NCI-H446 treated with DMSO at 0.1 percent for 48 hours (cell line): ENCODE results near the gene CDH22.

ENCODE experiments used
- DNase-seq: peaks from one replicate; lab custom pipeline; 2025; lab: John Stamatoyannopoulos, UW

Gene CDH22, protein sequence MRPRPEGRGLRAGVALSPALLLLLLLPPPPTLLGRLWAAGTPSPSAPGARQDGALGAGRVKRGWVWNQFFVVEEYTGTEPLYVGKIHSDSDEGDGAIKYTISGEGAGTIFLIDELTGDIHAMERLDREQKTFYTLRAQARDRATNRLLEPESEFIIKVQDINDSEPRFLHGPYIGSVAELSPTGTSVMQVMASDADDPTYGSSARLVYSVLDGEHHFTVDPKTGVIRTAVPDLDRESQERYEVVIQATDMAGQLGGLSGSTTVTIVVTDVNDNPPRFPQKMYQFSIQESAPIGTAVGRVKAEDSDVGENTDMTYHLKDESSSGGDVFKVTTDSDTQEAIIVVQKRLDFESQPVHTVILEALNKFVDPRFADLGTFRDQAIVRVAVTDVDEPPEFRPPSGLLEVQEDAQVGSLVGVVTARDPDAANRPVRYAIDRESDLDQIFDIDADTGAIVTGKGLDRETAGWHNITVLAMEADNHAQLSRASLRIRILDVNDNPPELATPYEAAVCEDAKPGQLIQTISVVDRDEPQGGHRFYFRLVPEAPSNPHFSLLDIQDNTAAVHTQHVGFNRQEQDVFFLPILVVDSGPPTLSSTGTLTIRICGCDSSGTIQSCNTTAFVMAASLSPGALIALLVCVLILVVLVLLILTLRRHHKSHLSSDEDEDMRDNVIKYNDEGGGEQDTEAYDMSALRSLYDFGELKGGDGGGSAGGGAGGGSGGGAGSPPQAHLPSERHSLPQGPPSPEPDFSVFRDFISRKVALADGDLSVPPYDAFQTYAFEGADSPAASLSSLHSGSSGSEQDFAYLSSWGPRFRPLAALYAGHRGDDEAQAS

GRCh38 chr20:46308258-46309157 lies at the start of gene CDH22:
Gene CDH22, minus strand, starts transcription at chr20:46308498. Its CDS starts 57,204 bp downstream, at chr20:46251294.
- DNase-seq: no peak

GRCh38 chr20:46357030-46357514 lies 48.8 kb upstream of the CDH22 start:
- no peak for DNase-seq

DNA sequence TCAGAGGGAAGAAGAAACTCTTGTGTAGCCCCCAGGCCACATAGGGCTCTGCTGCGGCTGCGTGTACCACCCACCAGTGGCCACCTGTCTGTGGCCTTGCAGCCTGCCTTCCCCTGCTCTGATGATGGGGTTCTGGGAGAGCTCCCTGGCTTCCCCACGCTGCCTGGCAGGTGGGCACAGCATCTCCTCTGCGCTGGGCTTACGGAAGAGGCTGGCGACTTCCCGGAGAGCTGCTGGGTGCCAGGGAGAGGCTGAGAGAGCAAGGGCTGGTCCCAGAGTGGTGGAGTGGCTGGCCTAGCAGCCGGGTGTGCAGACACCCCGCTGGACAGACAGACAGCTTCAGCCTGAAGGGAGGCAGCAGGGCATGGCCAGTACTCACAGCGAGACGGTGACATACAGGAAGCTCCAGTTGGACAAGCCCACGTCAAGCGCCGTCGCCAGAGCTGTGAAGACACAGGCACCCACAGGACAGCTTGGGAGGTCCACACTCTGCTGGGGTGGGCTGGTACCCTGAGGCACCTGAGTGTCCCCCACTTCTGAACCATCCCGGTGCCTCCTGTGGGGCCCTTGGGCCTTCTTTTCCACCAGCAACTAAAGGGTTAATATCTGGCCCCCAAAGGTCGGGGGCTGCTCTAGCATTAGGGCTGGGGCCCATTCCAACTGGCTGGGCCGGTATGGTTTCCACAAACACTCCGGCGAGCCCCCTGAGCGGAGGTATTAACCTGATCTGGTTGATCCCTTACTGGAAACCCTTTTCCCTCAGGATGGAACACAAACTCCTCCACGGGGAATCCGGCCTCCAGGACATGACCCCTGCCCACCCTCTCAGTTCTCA lies 48.1 kb upstream of the CDH22 start:
- no peak for DNase-seq

DNA sequence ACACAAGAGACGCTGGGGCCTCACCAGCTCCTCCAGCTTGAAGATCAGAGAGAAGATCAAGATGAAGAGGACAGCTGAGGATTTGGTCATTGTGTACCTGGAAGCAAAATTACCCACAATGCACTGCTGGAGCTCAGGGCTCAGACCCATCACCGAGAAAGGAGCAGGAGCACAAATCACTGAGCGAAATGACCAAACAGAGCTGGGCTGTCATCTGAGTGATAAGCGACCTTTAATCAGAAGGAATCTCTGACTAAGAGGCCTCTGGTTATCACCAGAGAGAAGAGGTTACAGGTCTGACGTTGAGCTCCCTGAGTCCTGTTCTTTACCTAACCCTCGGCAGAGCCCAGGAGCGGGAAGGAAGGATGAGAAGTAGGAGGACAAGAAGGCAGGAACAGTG lies 47.5 kb upstream of the CDH22 start:
- DNase-seq: no peak

- DNase-seq: no peak
Observed at GRCh38 chr20:46354920-46355654, 46.8 kb upstream of the CDH22 start.

DNA sequence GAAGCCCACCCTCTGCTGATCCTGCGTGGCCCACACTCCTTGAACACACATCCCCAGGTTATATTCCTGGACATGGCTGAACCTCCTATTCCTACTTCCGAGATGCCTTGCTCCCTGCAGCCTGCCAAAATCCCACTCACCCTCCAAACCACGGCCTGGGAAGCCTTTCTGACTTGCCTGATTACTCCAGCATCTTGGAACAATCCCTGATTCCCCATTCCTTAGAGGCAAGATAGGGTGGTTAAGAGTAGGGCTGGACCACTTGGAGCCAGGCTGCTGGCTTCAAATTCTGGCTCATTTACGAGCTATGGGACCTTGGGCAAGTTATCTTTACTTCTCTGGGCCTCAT lies 45.9 kb upstream of the CDH22 start:
- DNase-seq: no peak

GRCh38 chr20:46353500-46354206 lies 45.4 kb upstream of the CDH22 start:
- DNase-seq: no peak

DNA sequence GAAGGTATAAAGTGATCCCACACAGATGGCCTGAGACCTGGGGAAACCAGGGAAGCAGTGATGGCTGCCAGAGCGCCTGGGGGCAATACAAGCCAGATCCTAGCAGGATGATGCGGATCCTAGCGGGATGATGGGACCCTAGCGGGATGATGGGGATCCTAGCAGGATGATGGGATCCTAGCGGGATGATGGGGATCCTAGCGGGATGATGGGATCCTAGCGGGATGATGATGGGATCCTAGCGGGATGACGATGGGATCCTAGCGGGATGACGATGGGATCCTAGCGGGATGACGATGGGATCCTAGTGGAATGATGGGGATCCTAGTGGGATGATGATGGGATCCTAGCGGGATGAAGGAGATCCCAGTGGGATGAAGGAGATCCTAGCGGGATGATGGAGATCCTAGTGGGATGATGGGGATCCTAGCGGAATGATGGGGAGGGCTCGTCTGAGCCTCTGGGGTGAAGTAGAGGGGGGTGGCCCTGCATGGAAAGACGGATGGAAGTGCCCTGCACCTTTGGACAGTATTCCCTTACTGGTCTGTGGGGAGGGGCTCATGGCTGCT lies 44.2 kb upstream of the CDH22 start:
- no peak for DNase-seq

DNA sequence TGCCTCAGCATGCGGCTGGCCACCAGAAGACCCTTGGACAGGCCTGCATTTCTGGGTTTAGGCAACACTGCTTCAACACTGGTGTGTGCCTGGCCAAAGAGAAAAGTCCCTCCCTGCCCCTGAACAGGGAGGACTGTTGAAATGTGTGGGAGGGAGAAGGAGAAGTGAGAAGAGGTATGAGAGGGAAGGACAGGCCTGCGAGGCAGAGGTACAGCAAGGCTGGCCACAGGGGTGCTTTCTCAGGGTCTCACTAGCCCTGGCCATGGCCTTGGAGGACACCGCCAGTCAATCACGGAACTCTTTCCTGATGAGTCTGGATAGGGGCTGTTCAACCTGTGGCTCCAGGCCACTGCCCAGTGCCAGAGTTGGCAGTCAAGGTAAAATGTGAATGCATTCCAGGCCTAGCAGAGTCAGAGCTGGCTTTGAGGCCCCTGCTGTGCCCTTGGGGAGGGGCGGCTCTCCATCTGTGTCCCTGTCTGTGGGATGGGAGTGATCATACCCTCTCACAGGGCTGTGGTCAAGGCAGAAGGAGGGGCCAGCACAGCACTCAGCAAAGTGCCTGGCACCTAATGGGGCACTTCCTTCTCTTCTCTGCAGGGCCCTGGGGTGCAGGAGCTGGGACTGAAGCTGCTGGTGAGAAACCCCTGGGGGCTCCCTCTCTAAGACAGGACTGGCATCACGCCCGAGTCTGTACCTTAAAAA lies 43.2 kb upstream of the CDH22 start:
- no peak for DNase-seq

DNA sequence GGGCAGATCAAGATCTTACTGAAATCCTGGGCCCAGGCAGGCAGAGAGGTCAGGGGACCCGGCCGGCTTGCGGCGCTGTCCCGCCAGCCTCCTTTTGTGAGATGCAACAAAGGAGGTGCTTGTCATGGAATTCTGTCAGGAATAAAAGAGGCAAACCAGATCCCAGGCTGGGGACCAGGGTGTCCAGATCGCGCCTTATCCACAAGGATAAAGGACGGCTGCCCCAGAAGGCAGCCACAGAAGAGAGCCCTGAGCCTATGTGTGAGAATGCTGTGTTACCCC lies 42.6 kb upstream of the CDH22 start:
- DNase-seq: no peak

DNA sequence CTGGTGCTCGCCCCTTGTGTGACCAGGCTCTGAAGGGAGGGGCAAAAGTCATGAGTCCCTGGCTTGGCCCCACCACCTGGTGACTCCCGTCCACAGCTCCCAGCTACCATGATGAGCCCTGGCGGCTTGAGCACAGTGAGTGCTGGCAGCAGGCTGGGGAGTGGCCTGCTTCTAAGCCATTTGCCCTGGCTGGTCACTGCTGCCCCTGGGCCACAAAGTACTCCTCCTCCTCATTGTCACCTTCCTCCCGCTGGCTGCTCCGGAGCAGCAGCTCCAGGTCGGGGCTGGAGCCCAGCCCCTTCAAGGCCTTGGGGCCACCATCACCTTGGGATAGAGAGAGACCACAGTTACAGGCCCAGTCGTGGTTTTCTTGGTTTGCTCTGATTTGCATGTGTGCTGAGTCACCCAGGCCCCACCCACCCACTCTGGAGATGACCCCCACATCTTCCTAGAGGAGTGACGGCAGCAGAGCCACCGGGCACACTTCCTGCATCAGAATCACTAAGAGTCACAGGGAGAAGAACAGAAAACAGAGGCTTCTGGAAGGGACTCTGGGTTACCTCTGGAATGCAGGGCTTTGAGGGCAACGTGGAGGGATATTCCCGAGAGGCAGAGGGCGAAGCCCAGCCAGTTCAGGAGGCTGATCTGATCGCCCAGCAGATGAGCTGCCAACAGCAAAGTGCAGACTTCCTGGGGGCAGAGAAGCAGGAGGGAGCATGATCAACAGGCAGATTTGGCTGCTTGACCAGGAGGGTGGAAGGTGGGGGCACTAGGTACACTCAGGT lies 42.1 kb upstream of the CDH22 start:
- no peak for DNase-seq

GRCh38 chr20:46349742-46350056 lies 41.4 kb upstream of the CDH22 start:
- DNase-seq: no peak

- no peak for DNase-seq
Observed at GRCh38 chr20:46349035-46349741, 40.9 kb upstream of the CDH22 start.

GRCh38 chr20:46347841-46348803 lies 39.8 kb upstream of the CDH22 start:
- no peak for DNase-seq

- DNase-seq: no peak
Observed at GRCh38 chr20:46346770-46347169, 38.5 kb upstream of the CDH22 start.

GRCh38 chr20:46344488-46345162 lies 36.3 kb upstream of the CDH22 start:
- DNase-seq: no peak
